Right renal cortex interstitium (tissue), 3 donors: Measurements from ENCODE around the gene GPATCH8. TPM values are rescaled to one million over a fixed set of nuclear protein-coding genes. Genes with fewer than 3 reads are reported as not detected.
A peak's percentile ranks its signal among the peaks of the same experiment; 100 is the strongest.
"Not testable (repeated sequence)": the region's sequence is repeated elsewhere in the genome, so short reads cannot be mapped to it uniquely, and the experiment has no call there.

ENCODE experiments used
- DNase-seq, 3 donors: peaks; one replicate each; pipeline ENCODE4 v3.0.0-alpha.2; 2013; ENCODE audit warnings: low read depth in 3 of 3, low spot score in 2 of 3
- polyA plus RNA-seq, 3 donors: library from polyadenylated mRNA; unstranded; fragments of 120-200 nt; gene quantifications; one replicate each; pipeline ENCODE4 v1.2.1, GENCODE V29; 2013; ENCODE audit not compliant: insufficient read length in 3 of 3

Gene GPATCH8
- polyA plus RNA-seq, 3 donors, result 38.3 to 45.8 (median 42.3) TPM

- no peak for DNase-seq
Measured at GRCh38 chr17:44527954-44528353, 24.7 kb upstream of the GPATCH8 start.

- DNase-seq, result no peak
Measured at GRCh38 chr17:44527102-44527501, 23.9 kb upstream of the GPATCH8 start.

GRCh38 chr17:44523672-44523972 is 20.4 kb upstream of the GPATCH8 start:
- DNase-seq, result no peak

GRCh38 chr17:44522883-44523671 is 19.9 kb upstream of the GPATCH8 start:
- no peak for DNase-seq

- DNase-seq, result no peak
Measured at GRCh38 chr17:44518032-44518431, 14.8 kb upstream of the GPATCH8 start.

- not testable (repeated sequence) for DNase-seq
Measured at GRCh38 chr17:44511241-44512134, 8.3 kb upstream of the GPATCH8 start.

- DNase-seq, result not testable (repeated sequence)
Measured at GRCh38 chr17:44506939-44507604, 3.9 kb upstream of the GPATCH8 start.

GRCh38 chr17:44502598-44503146 is 534 bp downstream of the GPATCH8 start:
- peak in 1 of 3 donors; percentile 33 for DNase-seq

GRCh38 chr17:44501866-44502375 is 1.3 kb downstream of the GPATCH8 start:
- no peak for DNase-seq

- no peak for DNase-seq
Measured at GRCh38 chr17:44499722-44500121, 3.5 kb downstream of the GPATCH8 start.

- DNase-seq, result no peak
Measured at GRCh38 chr17:44496815-44497214, 6.4 kb downstream of the GPATCH8 start.

- no peak for DNase-seq
Measured at GRCh38 chr17:44493339-44493738, 9.9 kb downstream of the GPATCH8 start.

- no peak for DNase-seq
Measured at GRCh38 chr17:44492706-44493272, 10.4 kb downstream of the GPATCH8 start.

GRCh38 chr17:44489581-44489980 is 13.6 kb downstream of the GPATCH8 start:
- no peak for DNase-seq

GRCh38 chr17:44487170-44487569 is 16.0 kb downstream of the GPATCH8 start:
- DNase-seq, result no peak

GRCh38 chr17:44473367-44473766 is 29.8 kb downstream of the GPATCH8 start:
- no peak for DNase-seq

- DNase-seq, result no peak
Measured at GRCh38 chr17:44469676-44470075, 33.5 kb downstream of the GPATCH8 start.

- no peak for DNase-seq
Measured at GRCh38 chr17:44467108-44467507, 36.1 kb downstream of the GPATCH8 start.

GRCh38 chr17:44466339-44466738 is 36.9 kb downstream of the GPATCH8 start:
- no peak for DNase-seq

- DNase-seq, result no peak
Measured at GRCh38 chr17:44465897-44466296, 37.3 kb downstream of the GPATCH8 start.
